HCT116 (cell line): ENCODE measurements around the gene KLHL33.

Experiments used
- ATF3 ChIP-seq: IDR thresholded peaks from 2 replicates; pipeline ENCODE4 v1.6.1; 2012
- CTCF ChIP-seq, 3 experiments: fragments of 200-600 bp in 1 of 3; sonication (generic) in 1 of 3; IDR thresholded peaks in 2 of 3; conservative IDR thresholded peaks in 1 of 3; 2 replicates each; pipeline ENCODE4 v1.5.1; 2012 to 2017; ENCODE audit warnings: low read depth in 2 of 3, low read length in 2 of 3, antibody characterized with exemption in 1 of 3, borderline replicate concordance in 1 of 3, control low read depth in 1 of 3, mild to moderate bottlenecking in 1 of 3, mixed read lengths in 1 of 3, mixed run types in 1 of 3, moderate library complexity in 1 of 3; ENCODE audit not compliant: insufficient read depth in 1 of 3
- JUND ChIP-seq: IDR thresholded peaks from 2 replicates; pipeline ENCODE4 v1.6.1; 2012
- MAX ChIP-seq: IDR thresholded peaks from 2 replicates; pipeline ENCODE4 v1.6.1; 2012
- POLR2A ChIP-seq: IDR thresholded peaks from 2 replicates; pipeline ENCODE4 v1.7.0; 2011; ENCODE audit warnings: borderline replicate concordance; ENCODE audit not compliant: insufficient read depth, insufficient read length; ENCODE audit errors: extremely low read depth
- POLR2AphosphoS5 ChIP-seq: IDR thresholded peaks from 2 replicates; pipeline ENCODE4 v1.6.1; 2011; ENCODE audit warnings: mild to moderate bottlenecking, low read depth, low read length, moderate library complexity
- RAD21 ChIP-seq: IDR thresholded peaks from 2 replicates; pipeline ENCODE4 v1.6.1; 2012; ENCODE audit warnings: low read depth, mild to moderate bottlenecking
- SIN3A ChIP-seq: IDR thresholded peaks from 2 replicates; pipeline ENCODE4 v1.6.1; 2012; ENCODE audit warnings: low read depth
- TCF7L2 ChIP-seq: IDR thresholded peaks from 2 replicates; pipeline ENCODE4 v1.7.0; 2011; ENCODE audit warnings: borderline replicate concordance, inconsistent platforms; ENCODE audit not compliant: insufficient read depth, insufficient read length; ENCODE audit errors: extremely low read depth
- YY1 ChIP-seq: IDR thresholded peaks from 2 replicates; pipeline ENCODE4 v1.6.1; 2011; ENCODE audit warnings: low read length, low read depth, moderate library complexity, mild to moderate bottlenecking; ENCODE audit not compliant: insufficient replicate concordance; ENCODE audit errors: extremely low read depth
- ZNF274 ChIP-seq: fragments of 200-500 bp; sonication (Bioruptor generic); IDR thresholded peaks from 2 replicates; pipeline ENCODE4 v1.6.1; 2014; ENCODE audit warnings: mild to moderate bottlenecking, low read depth, low read length, inconsistent platforms

- TF ChIP-seq CTCF (IDR thresholded peaks at IDR 0.05 in 2 of 3, conservative IDR thresholded peaks at IDR 0.05 in 1 of 3; ENCODE audit: borderline replicate concordance in 1 of 3, insufficient read depth in 1 of 3, low read depth in 2 of 3, low read length in 2 of 3), result no peak
- no peak for TF ChIP-seq SIN3A
- peak; percentile 96 for TF ChIP-seq MAX
- no peak for TF ChIP-seq ATF3
- TF ChIP-seq YY1, result no peak
- no peak for TF ChIP-seq ZNF274
- TF ChIP-seq POLR2AphosphoS5, result peak; percentile 59; the same call in 1 of the 2 replicates
- peak; percentile 94 for TF ChIP-seq POLR2A
- TF ChIP-seq RAD21, result no peak
- TF ChIP-seq TCF7L2, result peak; percentile 75
- TF ChIP-seq JUND, result no peak
These were observed 25.5 kb upstream of the KLHL33 start, which contains the start of gene PIP4P1 for GRCh38 chr14:20461225-20462141.
